H9 (cell line): ENCODE measurements around the gene PATE4. TPM values are rescaled to one million over a fixed set of nuclear protein-coding genes. Genes with fewer than 3 reads are reported as not detected.

Experiments used
- DNase-seq: peaks from one replicate; pipeline ENCODE4 v3.0.0-alpha.2; 2017
- H2AFZ ChIP-seq: one replicate; pipeline ENCODE4 v1.6.1; 2013; ENCODE audit warnings: mild to moderate bottlenecking, low read length, control low read depth, moderate library complexity
- H2AK5ac ChIP-seq: 2 replicates; pipeline ENCODE4 v1.6.1; 2013; ENCODE audit warnings: low read length, control low read depth, mixed read lengths; ENCODE audit not compliant: insufficient read length
- H2BK120ac ChIP-seq: one replicate; pipeline ENCODE4 v1.6.1; 2013; ENCODE audit warnings: low read depth, mild to moderate bottlenecking, low read length, control low read depth, inconsistent platforms; ENCODE audit not compliant: poor library complexity, severe bottlenecking
- H2BK12ac ChIP-seq: 2 replicates; pipeline ENCODE4 v1.6.1; 2013; ENCODE audit warnings: low read length, control low read depth, mixed read lengths, low read depth; ENCODE audit not compliant: insufficient read length
- H2BK15ac ChIP-seq: 2 replicates; pipeline ENCODE4 v1.6.1; 2013; ENCODE audit warnings: low read depth, low read length, control low read depth
- H2BK20ac ChIP-seq: one replicate; pipeline ENCODE4 v1.6.1; 2013; ENCODE audit warnings: low read depth, mild to moderate bottlenecking, low read length, control low read depth, inconsistent platforms; ENCODE audit not compliant: poor library complexity, severe bottlenecking
- H2BK5ac ChIP-seq: 2 replicates; pipeline ENCODE4 v1.6.1; 2013; ENCODE audit warnings: low read length, control low read depth, mixed read lengths; ENCODE audit not compliant: insufficient read length
- H3K14ac ChIP-seq: 2 replicates; pipeline ENCODE4 v1.6.1; 2013; ENCODE audit warnings: low read length, control low read depth; ENCODE audit not compliant: insufficient read depth
- H3K18ac ChIP-seq: 2 replicates; pipeline ENCODE4 v1.6.1; 2013; ENCODE audit warnings: low read depth, mild to moderate bottlenecking, mixed read lengths, low read length, control low read depth; ENCODE audit not compliant: insufficient read length
- H3K23ac ChIP-seq: 2 replicates; pipeline ENCODE4 v1.6.1; 2013; ENCODE audit warnings: low read length, control low read depth, mixed read lengths, low read depth; ENCODE audit not compliant: insufficient read length
- H3K23me2 ChIP-seq: 2 replicates; pipeline ENCODE4 v1.6.1; 2013; ENCODE audit warnings: low read depth, mild to moderate bottlenecking, mixed read lengths, low read length, control low read depth; ENCODE audit not compliant: insufficient read length, poor library complexity, severe bottlenecking
- H3K27ac ChIP-seq: 2 replicates; pipeline ENCODE4 v1.5.1; 2013; ENCODE audit warnings: low read length, control low read depth, mixed read lengths, low read depth; ENCODE audit not compliant: insufficient read length
- H3K27me3 ChIP-seq: 2 replicates; pipeline ENCODE4 v1.6.1; 2013; ENCODE audit warnings: low read length, control low read depth, inconsistent platforms; ENCODE audit not compliant: insufficient read depth
- H3K4ac ChIP-seq: 2 replicates; pipeline ENCODE4 v1.6.1; 2013; ENCODE audit warnings: low read depth, mild to moderate bottlenecking, control low read depth, inconsistent platforms, low read length, moderate library complexity
- H3K4me1 ChIP-seq: 2 replicates; pipeline ENCODE4 v1.6.1; 2013; ENCODE audit warnings: low read length, control low read depth, inconsistent platforms; ENCODE audit not compliant: insufficient read depth
- H3K4me2 ChIP-seq: 2 replicates; pipeline ENCODE4 v1.6.1; 2013; ENCODE audit warnings: low read length, control low read depth, mixed read lengths; ENCODE audit not compliant: insufficient read length, insufficient read depth
- H3K56ac ChIP-seq: 2 replicates; pipeline ENCODE4 v1.6.1; 2013; ENCODE audit warnings: low read depth, mild to moderate bottlenecking, mixed read lengths, low read length, control low read depth; ENCODE audit not compliant: insufficient read length
- H3K79me1 ChIP-seq: 2 replicates; pipeline ENCODE4 v1.6.1; 2013; ENCODE audit warnings: low read depth, mild to moderate bottlenecking, moderate library complexity, low read length, control low read depth, inconsistent platforms; ENCODE audit not compliant: insufficient read depth, poor library complexity, severe bottlenecking
- H3K79me2 ChIP-seq: 2 replicates; pipeline ENCODE4 v1.6.1; 2013; ENCODE audit warnings: low read length, control low read depth, inconsistent platforms; ENCODE audit not compliant: insufficient read depth
- H3K9ac ChIP-seq: 2 replicates; pipeline ENCODE4 v1.6.1; 2013; ENCODE audit warnings: low read length, control low read depth, mixed read lengths; ENCODE audit not compliant: insufficient read length; ENCODE audit errors: extremely low read depth
- H3K9me3 ChIP-seq: one replicate; pipeline ENCODE4 v1.6.1; 2013; ENCODE audit warnings: low read depth, low read length, inconsistent platforms; ENCODE audit not compliant: control insufficient read depth
- H3T11ph ChIP-seq: one replicate; pipeline ENCODE4 v1.6.1; 2013; ENCODE audit warnings: mild to moderate bottlenecking, low read length, control low read depth, inconsistent platforms
- H4K20me1 ChIP-seq: one replicate; pipeline ENCODE4 v1.6.1; 2013; ENCODE audit not compliant: control insufficient read depth, insufficient read length, insufficient read depth
- H4K5ac ChIP-seq: 2 replicates; pipeline ENCODE4 v1.6.1; 2013; ENCODE audit warnings: low read depth, mild to moderate bottlenecking, mixed read lengths, low read length, control low read depth; ENCODE audit not compliant: insufficient read length
- H4K8ac ChIP-seq: replicated peaks from 2 replicates; pipeline ENCODE4 v1.6.1; 2013; ENCODE audit warnings: low read length, control low read depth, mixed read lengths, low read depth; ENCODE audit not compliant: insufficient read length
- H4K91ac ChIP-seq: 2 replicates; pipeline ENCODE4 v1.6.1; 2013; ENCODE audit warnings: low read depth, mild to moderate bottlenecking, moderate library complexity, mixed read lengths, low read length, control low read depth; ENCODE audit not compliant: insufficient read length
- H3K27ac Mint-ChIP-seq, 3 experiments: 2 replicates in 2 of 3; 3 replicates in 1 of 3; pipeline ENCODE4 v1.8.0; 2020 to 2021; ENCODE audit warnings: mixed read lengths in 3 of 3, mild to moderate bottlenecking in 1 of 3, moderate library complexity in 1 of 3
- H3K27me3 Mint-ChIP-seq: 2 replicates; pipeline ENCODE4 v1.8.0; 2021; ENCODE audit warnings: low read depth, mild to moderate bottlenecking, moderate library complexity, mixed read lengths
- H3K36me3 Mint-ChIP-seq, 3 experiments: 2 replicates in 2 of 3; 3 replicates in 1 of 3; pipeline ENCODE4 v1.8.0; 2020 to 2021; ENCODE audit warnings: low read depth in 3 of 3, mixed read lengths in 3 of 3; ENCODE audit not compliant: insufficient read depth in 1 of 3
- H3K4me1 Mint-ChIP-seq, 2 experiments: 2 replicates each; pipeline ENCODE4 v1.8.0; 2020; ENCODE audit warnings: mixed read lengths in 2 of 2
- H3K4me3 Mint-ChIP-seq, 2 experiments: 2 replicates in 1 of 2; 3 replicates in 1 of 2; pipeline ENCODE4 v1.8.0; 2020 to 2021; ENCODE audit warnings: mild to moderate bottlenecking in 2 of 2, mixed read lengths in 2 of 2, moderate library complexity in 1 of 2
- H3K9me3 Mint-ChIP-seq, 2 experiments: 2 replicates in 1 of 2; 3 replicates in 1 of 2; pipeline ENCODE4 v1.8.0; 2020; ENCODE audit warnings: mild to moderate bottlenecking in 2 of 2, mixed read lengths in 2 of 2, moderate library complexity in 1 of 2
- CTCF ChIP-seq: fragments of 200-600 bp; sonication (generic); conservative IDR thresholded peaks from 3 replicates; pipeline ENCODE4 v1.8.0; 2021; ENCODE audit warnings: antibody characterized with exemption, mild to moderate bottlenecking
- WGBS: extraction: QIAGEN DNeasy Blood & Tissue Kit; methylation state at CpG from one replicate; pipeline ENCODE4 v1.1.7; 2013; ENCODE audit warnings: missing lambda C conversion rate, low lambda C conversion rate, mixed read lengths; ENCODE audit not compliant: insufficient read length; ENCODE audit errors: extremely low coverage; 5-methylcytosine and 5-hydroxymethylcytosine counted together
- total RNA-seq: library from RNA; stranded (reverse); gene quantifications from 2 replicates; pipeline ENCODE4 v1.2.1, GENCODE V29; 2021

Gene PATE4
- total RNA-seq, 1 experiment from 2014 or later: not detected

- Histone ChIP-seq H3K23me2 (peaks cover 11% of the 10 kb centered on the region), H3K27me3 (no peaks in the 10 kb centered on the region), H3K23ac (no peak within 1 kb of the TSS), H3K79me2 (peaks cover 2% of the 10 kb centered on the region; the same call in 1 of the 2 replicates), H4K91ac (no peak within 1 kb of the TSS), H2AK5ac (no peak within 1 kb of the TSS), H4K20me1 (no peaks in the 10 kb centered on the region), H2AFZ (no peak within 1 kb of the TSS), H3T11ph (no peak within 1 kb of the TSS), H3K4me2 (peak within 1 kb of the TSS; percentile 68), H3K14ac (peak within 1 kb of the TSS; percentile 90), H3K9me3 (no peaks in the 10 kb centered on the region), H2BK5ac (no peak within 1 kb of the TSS), H3K4ac (peak within 1 kb of the TSS; percentile 87; the same call in 1 of the 2 replicates), H2BK20ac (no peak within 1 kb of the TSS), H2BK120ac (peak within 1 kb of the TSS; percentile 96), H3K56ac (no peak within 1 kb of the TSS), H4K8ac (no peak within 1 kb of the TSS), H2BK15ac (no peak within 1 kb of the TSS), H3K18ac (peak within 1 kb of the TSS; percentile 87), H3K4me1 (no peaks in the 10 kb centered on the region), H2BK12ac (no peak within 1 kb of the TSS), H3K79me1 (no peaks in the 10 kb centered on the region), H3K27ac (no peak within 1 kb of the TSS), H4K5ac (no peak within 1 kb of the TSS), H3K9ac (peak within 1 kb of the TSS; percentile 58)
- peak; percentile 97 for DNase-seq
- H3K27ac Mint-ChIP-seq: no peak within 1 kb of the TSS
- 0 out of 3 replicates have a peak, but pooled peaks have one; percentile 28 for TF ChIP-seq CTCF
- H3K9me3 Mint-ChIP-seq: peaks cover 18 to 20% of the 10 kb centered on the region in 2 experiments
- peaks cover 6 to 13% (median 6%) of the 10 kb centered on the region in 3 experiments for H3K36me3 Mint-ChIP-seq
- peak within 1 kb of the TSS; percentile 72 to 79 for H3K4me3 Mint-ChIP-seq
- peaks cover 13% of the 10 kb centered on the region for H3K27me3 Mint-ChIP-seq
- WGBS: no CpG with 5 or more reads among the region's 91 CpGs
- H3K4me1 Mint-ChIP-seq: peaks cover 3% of the 10 kb centered on the region in 2 experiments; a peak in 2 of 4 replicates
These were observed 54.5 kb downstream of the PATE4 start, which contains the start of gene HYLS1 for GRCh38 chr11:125887373-125888324. Gene HYLS1 (plus strand): TSS chr11:125887668. CDS start chr11:125899369, 11,701 bp downstream.

Other genes starting within 250 kb of the PATE4 start
- gene STT3A, start 240.5 kb upstream of the PATE4 start, total RNA-seq: 125 and 128 TPM in 2 replicates
- gene CHEK1, start 208.2 kb upstream of the PATE4 start, total RNA-seq: 119 and 126 TPM in 2 replicates
- not detected in 2 replicates for gene ACRV1, start 152.5 kb upstream of the PATE4 start, total RNA-seq
- gene PATE1, start 87.0 kb upstream of the PATE4 start, total RNA-seq: not detected in 2 replicates
- 0.17 and 0.44 TPM in 2 replicates for gene PATE2, start 54.5 kb upstream of the PATE4 start, total RNA-seq
- not detected in 2 replicates for gene PATE3, start 45.2 kb upstream of the PATE4 start, total RNA-seq
- 8.0 and 8.6 TPM in 2 replicates for gene HYLS1, start 54.4 kb downstream of the PATE4 start, total RNA-seq
- 20.0 and 26.9 TPM in 2 replicates for gene PUS3, start 69.9 kb downstream of the PATE4 start, total RNA-seq
- gene DDX25, start 71.2 kb downstream of the PATE4 start, total RNA-seq: 6.9 and 7.4 TPM in 2 replicates
- gene VSIG10L2, start 112.7 kb downstream of the PATE4 start, total RNA-seq: not detected in 2 replicates
- gene CDON, start 229.6 kb downstream of the PATE4 start, total RNA-seq: 16.0 and 17.2 TPM in 2 replicates